IPS-20b (cell line): ENCODE measurements around the gene STK38L.

Source experiments
- H3K27ac ChIP-seq: one replicate; pipeline ENCODE4 v1.5.1; 2013; ENCODE audit warnings: low read length
- H3K27me3 ChIP-seq: 2 replicates; pipeline ENCODE4 v1.6.1; 2013; ENCODE audit warnings: mild to moderate bottlenecking, low read length, inconsistent platforms; ENCODE audit not compliant: insufficient read depth
- H3K36me3 ChIP-seq: 2 replicates; pipeline ENCODE4 v1.6.1; 2013; ENCODE audit warnings: low read depth, mild to moderate bottlenecking, inconsistent platforms, low read length, moderate library complexity; ENCODE audit not compliant: insufficient read depth
- H3K4me1 ChIP-seq: 2 replicates; pipeline ENCODE4 v1.6.1; 2013; ENCODE audit warnings: mild to moderate bottlenecking, control low read depth, inconsistent platforms, low read length, moderate library complexity; ENCODE audit not compliant: insufficient read depth
- H3K4me3 ChIP-seq: 2 replicates; pipeline ENCODE4 v1.5.1; 2013; ENCODE audit warnings: mild to moderate bottlenecking, low read length, inconsistent platforms
- H3K9ac ChIP-seq: 2 replicates; pipeline ENCODE4 v1.6.1; 2013; ENCODE audit warnings: low read depth, mild to moderate bottlenecking, inconsistent platforms, low read length, moderate library complexity
- H3K9me3 ChIP-seq: 2 replicates; pipeline ENCODE4 v1.6.1; 2013; ENCODE audit warnings: mild to moderate bottlenecking, low read depth, low read length, inconsistent platforms; ENCODE audit not compliant: insufficient read depth

STK38L gene

DNA sequence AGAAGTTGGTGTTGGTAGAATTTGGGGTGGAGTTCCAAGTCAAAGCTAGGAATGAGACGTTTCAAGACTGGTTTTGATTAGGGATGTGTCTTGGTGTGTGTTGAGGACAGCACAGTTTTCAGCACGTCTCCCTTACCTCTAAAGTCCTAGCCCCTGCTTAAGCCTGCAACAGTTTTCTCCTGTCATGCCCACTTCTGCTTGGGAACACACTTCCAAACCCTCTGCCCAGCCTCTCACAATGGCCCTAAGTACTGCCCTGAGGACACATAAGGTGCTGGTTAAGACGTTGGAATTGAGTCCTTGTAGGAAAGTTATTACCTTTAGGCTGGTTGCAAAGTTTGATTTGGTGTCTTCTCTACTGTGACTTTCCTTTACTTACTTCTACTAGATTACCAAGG, 87.8 kb downstream of the STK38L start:
- Histone ChIP-seq H3K9ac (peak overlapping the region; percentile 77; the same call in 1 of the 2 replicates), H3K27ac (no peak overlapping the region), H3K4me3 (peak overlapping the region; percentile 82), H3K27me3 (peaks cover 41% of the 10 kb centered on the region), H3K4me1 (peaks cover 11% of the 10 kb centered on the region), H3K9me3 (no peaks in the 10 kb centered on the region), H3K36me3 (0 out of 2 replicates have a peak, but pooled peaks cover 3% of the 10 kb centered on the region)

DNA sequence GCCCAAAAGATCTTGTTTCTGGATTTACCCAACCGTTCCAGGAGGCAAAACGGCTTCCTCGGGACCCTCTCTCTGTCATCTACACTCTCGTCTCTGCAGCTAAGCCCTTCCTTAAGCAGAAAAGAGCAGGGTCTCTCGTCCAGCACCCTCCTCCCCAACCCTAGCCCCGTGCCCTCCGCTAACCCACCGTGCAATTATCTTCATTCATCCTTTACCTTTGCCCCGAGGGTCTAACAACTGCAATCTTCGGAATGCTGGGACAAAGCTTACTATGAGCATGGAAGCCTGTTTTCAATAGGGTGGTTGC, 88.3 kb downstream of the STK38L start:
- H3K27ac ChIP-seq, result no peak overlapping the region
- H3K4me3 ChIP-seq, result peak overlapping the region; percentile 82
- no peaks in the 10 kb centered on the region for H3K9me3 ChIP-seq
- peaks cover 41% of the 10 kb centered on the region for H3K27me3 ChIP-seq
- H3K9ac ChIP-seq, result peak overlapping the region; percentile 77
- peaks cover 11% of the 10 kb centered on the region for H3K4me1 ChIP-seq
- H3K36me3 ChIP-seq, result 0 out of 2 replicates have a peak, but pooled peaks cover 3% of the 10 kb centered on the region

DNA sequence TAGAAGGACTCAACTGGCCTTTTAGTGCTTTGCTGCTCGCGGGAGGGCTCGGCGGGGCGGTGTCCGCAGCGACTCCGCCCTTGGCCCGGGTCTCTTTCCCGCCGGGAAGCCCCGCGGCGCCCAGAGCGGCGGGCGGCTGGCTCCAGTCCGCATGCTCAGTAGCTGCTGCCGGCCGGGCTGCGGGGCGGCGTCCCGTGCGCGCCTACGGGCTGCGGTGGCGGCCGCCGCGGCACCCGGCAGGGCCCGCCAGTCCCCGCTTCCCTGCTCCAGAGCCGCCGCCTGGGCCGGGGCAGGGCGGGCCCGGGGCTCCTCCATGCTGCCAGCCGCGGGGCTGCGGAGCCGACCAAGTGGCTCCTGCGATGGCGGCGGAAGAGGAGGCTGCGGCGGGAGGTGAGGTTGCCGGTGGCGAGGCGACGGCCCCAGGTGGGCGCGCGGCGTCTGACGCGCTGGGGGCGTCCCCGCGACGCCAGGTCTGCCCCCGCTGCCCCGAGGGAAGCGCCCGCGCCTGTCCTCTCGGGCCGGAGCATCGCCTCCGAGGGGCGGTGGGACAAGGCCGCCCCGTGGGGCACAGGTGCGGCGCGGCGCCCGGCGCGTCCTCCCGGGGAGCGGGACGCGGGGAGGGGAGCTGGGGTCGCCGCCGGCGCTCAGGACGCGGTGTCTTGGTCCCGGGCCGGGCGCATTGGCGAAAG, 88.8 kb downstream of the STK38L start, which contains the start of gene BMAL2:
TSS of gene BMAL2 (plus strand) at position 123 of the 689 bp plus-strand sequence. CDS start at position 360, 237 bp downstream.
- Histone ChIP-seq H3K36me3 (no peaks in the 10 kb centered on the region), H3K9me3 (no peaks in the 10 kb centered on the region), H3K27ac (no peak within 1 kb of the TSS), H3K9ac (peak within 1 kb of the TSS; percentile 77), H3K4me3 (peak within 1 kb of the TSS; percentile 84), H3K27me3 (peaks cover 41% of the 10 kb centered on the region), H3K4me1 (peaks cover 11% of the 10 kb centered on the region)

DNA sequence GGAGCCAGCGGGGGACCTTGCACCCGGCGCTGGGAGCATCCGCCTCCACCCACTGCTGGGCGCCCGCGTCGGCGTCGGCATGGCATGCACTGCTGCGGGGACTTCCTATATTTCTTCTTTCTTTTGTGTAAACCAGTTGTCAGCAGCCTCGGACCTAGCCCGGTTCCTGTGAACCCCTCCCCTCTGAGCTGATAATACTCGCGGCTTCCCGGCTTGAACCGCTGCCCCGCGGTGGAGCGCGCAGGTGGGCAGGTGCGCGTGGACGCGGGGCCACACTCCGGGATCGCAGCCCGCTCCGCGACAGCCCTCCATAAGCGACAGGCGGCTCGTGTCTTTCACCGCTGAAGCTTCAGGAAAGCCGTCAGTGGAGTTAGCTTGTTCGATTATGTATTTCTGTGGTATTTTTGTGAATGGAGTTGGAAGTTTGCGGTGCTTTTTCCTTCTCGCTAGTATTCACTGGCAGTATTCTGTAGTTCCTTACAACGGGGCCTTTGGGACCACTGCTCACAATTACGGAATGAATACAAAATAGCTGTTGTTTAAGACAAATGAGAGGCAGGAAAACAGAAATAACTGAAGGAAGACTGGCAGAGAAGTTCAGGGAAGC, 89.4 kb downstream of the STK38L start:
- peaks cover 41% of the 10 kb centered on the region for H3K27me3 ChIP-seq
- H3K9ac ChIP-seq, result peak overlapping the region; percentile 66; the same call in 1 of the 2 replicates
- no peaks in the 10 kb centered on the region for H3K9me3 ChIP-seq
- peaks cover 11% of the 10 kb centered on the region for H3K4me1 ChIP-seq
- no peak overlapping the region for H3K27ac ChIP-seq
- no peaks in the 10 kb centered on the region for H3K36me3 ChIP-seq
- peak overlapping the region; percentile 84 for H3K4me3 ChIP-seq

DNA sequence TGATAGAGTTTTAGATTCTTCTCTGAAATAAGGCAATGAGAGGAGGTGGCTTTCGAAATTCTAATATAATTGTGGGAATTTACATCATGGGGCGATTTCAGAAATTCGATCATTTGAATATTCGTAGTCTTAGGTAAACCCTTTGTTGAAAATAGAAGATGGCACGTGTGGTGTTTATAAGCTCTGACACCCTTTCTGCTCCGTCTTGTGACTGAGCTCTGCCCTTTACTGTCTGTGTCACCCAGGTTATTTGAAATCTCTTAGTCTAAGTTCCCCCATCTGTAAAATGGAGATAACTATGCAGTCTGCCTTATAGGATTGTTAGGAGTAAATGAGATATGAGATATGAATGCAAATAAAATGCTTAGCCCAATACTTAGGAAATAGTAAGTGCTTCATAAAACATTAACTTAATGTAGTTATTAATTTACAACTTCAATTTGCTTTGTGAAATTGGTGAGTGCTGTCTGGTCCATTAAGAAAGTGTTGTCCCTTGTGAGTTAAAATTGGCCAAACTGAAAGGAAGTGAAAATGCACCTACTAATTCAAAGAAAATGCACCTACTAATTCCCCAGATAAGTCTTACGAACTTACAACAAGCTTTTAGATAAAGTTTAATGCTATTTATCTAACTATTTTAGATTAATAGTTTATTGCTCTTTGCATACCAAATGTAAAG, 90.1 kb downstream of the STK38L start:
- no peak overlapping the region for H3K27ac ChIP-seq
- peak overlapping the region; percentile 66; the same call in 1 of the 2 replicates for H3K9ac ChIP-seq
- peaks cover 41% of the 10 kb centered on the region for H3K27me3 ChIP-seq
- H3K9me3 ChIP-seq, result no peaks in the 10 kb centered on the region
- H3K4me3 ChIP-seq, result peak overlapping the region; percentile 84
- H3K4me1 ChIP-seq, result peaks cover 11% of the 10 kb centered on the region
- H3K36me3 ChIP-seq, result no peaks in the 10 kb centered on the region

DNA sequence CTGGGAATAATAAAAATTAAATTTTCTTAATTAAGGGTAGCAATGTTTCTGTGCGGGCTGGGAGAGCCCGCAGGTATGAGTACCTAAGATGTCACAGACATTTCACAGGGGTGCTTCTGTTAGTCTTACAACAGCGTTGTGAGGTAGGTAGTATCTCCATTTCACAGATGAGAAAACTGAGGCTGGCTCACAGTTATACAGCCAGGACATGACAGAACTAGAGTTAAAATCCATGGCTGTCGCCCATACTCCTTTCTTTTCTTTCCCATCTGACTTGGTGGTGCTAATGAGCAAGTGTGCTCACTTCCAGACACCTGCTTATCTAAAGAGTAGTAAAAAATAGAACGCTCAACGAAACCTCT, 90.6 kb downstream of the STK38L start:
- H3K9ac ChIP-seq, result no peak overlapping the region
- peaks cover 41% of the 10 kb centered on the region for H3K27me3 ChIP-seq
- peaks cover 11% of the 10 kb centered on the region for H3K4me1 ChIP-seq
- H3K4me3 ChIP-seq, result no peak overlapping the region
- no peaks in the 10 kb centered on the region for H3K36me3 ChIP-seq
- H3K9me3 ChIP-seq, result no peaks in the 10 kb centered on the region
- H3K27ac ChIP-seq, result no peak overlapping the region

DNA sequence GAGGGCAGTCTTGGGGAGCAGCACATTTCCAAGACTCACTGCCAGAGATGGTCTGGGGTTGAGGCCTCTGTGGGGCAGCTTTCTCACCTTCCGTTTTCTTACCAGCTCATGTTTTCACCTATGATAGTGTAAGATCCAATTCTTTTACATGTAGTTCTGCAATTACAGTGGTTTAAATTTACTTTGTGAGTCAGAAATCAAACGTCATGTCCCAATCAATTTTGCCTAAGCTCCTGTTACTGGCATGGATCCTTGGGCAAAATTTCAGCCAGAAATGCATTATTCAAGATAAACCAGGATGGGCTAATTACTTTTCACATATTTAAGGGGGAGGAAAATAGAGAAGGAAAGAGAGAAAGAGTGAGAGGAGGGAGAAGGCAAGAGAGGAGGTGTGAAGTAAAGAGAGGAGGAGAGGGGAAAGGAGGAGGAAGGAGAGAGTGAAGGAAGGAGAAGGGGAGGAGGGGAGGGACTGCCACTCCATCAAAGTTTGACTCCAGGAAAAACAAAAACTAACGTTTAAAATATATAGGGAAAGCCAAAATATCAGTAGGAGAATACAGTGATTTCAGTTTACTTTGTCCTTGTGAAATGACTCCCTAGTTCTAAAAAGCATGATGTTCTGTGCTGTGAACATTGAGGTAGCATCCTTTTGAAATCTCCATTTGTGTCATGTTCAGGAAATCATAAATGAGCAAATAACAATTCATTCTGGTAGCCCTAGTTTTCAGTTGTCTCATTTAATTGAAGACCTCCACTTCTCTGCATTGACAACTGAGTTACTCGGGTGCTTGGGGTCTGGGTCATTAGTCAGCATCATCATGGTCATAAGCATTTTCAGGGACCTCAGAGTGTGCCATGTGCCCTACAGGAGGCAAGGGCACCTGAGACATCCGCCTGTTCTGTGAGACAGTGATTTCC, 91.5 kb downstream of the STK38L start:
- Histone ChIP-seq H3K9me3 (no peaks in the 10 kb centered on the region), H3K4me3 (no peak overlapping the region), H3K4me1 (peaks cover 13% of the 10 kb centered on the region), H3K36me3 (no peaks in the 10 kb centered on the region), H3K27ac (no peak overlapping the region), H3K9ac (no peak overlapping the region), H3K27me3 (peaks cover 39% of the 10 kb centered on the region)

DNA sequence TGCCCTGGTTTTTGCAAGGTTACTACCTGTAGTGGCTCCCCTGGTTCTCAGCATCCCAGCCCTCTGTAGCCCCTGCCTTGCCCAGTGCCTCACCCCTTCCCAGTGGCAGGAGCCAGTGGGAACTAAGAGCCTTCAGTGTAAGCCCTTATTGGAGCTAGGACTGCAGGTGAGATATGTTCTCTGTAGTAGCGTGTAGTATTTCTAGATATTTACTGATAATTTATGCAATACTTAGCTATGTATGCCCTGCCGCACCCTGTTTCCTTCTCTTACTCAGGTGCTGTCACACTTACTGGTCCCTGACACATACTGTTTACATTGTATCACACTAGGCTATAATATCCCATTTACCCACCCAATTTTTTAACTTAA, 92.2 kb downstream of the STK38L start:
- H3K27ac ChIP-seq, result no peak overlapping the region
- no peak overlapping the region for H3K9ac ChIP-seq
- no peak overlapping the region for H3K4me3 ChIP-seq
- H3K4me1 ChIP-seq, result peaks cover 12% of the 10 kb centered on the region
- no peaks in the 10 kb centered on the region for H3K9me3 ChIP-seq
- H3K27me3 ChIP-seq, result peaks cover 33% of the 10 kb centered on the region
- H3K36me3 ChIP-seq, result no peaks in the 10 kb centered on the region

DNA sequence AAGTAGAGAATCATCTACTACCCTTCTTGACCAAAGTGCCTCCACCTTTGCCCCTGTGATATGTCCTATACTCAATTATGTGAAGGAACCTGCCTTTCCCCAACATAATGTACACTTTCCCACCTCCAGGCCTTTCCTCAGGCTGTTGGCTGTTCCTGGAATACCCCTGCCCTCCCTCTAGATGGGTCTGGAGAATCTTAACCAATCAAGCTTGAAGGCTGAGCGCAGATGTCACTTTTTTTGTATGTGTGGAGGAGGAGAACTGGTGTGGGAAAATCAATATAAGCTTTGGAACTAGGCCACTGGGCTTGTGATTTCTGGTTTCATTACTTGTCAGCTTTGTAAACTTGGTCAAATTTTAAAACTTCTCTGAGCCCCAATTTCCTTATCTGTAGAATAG, 93.3 kb downstream of the STK38L start:
- H3K36me3 ChIP-seq, result no peaks in the 10 kb centered on the region
- H3K27me3 ChIP-seq, result peaks cover 22% of the 10 kb centered on the region
- no peak overlapping the region for H3K9ac ChIP-seq
- H3K27ac ChIP-seq, result no peak overlapping the region
- H3K9me3 ChIP-seq, result no peaks in the 10 kb centered on the region
- no peak overlapping the region for H3K4me3 ChIP-seq
- H3K4me1 ChIP-seq, result peaks cover 12% of the 10 kb centered on the region

DNA sequence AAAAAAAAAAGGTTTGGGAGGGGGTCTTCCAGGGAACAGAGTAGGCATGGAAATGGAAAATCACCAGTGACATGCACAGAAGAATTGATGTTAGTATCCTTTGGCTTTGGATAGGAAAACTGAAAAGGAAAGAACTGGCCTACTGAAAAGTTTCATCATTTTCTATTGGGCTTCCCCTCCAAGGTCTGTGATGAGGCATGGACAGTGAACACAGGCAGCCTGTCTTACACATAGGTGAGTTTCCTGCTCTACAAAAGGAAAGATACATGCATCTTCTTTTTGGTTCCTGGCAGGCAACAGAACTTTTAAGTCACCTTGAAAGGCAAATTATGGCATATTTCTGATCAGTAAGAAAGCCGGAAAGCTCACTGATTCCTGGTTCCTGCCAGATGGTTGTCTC, 94.4 kb downstream of the STK38L start:
- peaks cover 17% of the 10 kb centered on the region for H3K27me3 ChIP-seq

DNA sequence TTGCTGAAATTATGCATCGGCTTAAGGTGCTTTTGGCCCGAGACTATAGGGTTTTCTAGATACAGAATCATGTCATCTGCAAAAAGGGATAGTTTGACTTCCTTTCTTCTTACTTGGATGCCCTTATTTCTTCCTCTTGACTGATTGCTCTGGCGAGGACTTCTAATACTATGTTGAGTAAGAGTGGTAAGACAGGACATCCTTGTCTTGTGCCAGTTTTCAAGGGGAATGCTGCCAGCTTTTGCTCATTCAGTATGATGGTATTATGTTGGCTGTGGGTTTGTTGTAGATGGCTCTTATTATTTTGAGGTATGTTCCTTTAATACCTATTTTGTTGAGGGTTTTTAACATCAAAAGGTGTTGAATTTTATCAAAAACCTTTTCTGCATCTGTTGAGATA, 96.9 kb downstream of the STK38L start:
- H3K27me3 ChIP-seq, result no peaks in the 10 kb centered on the region
- peaks cover 31% of the 10 kb centered on the region for H3K4me1 ChIP-seq
- no peak overlapping the region for H3K9ac ChIP-seq
- H3K4me3 ChIP-seq, result no peak overlapping the region
- no peaks in the 10 kb centered on the region for H3K36me3 ChIP-seq
- H3K27ac ChIP-seq, result no peak overlapping the region
- H3K9me3 ChIP-seq, result no peaks in the 10 kb centered on the region

More for the DNA sequence above, 94.4 kb downstream of the STK38L start:
- Histone ChIP-seq H3K9me3 (no peaks in the 10 kb centered on the region), H3K9ac (no peak overlapping the region), H3K4me3 (no peak overlapping the region), H3K36me3 (no peaks in the 10 kb centered on the region), H3K4me1 (peaks cover 18% of the 10 kb centered on the region), H3K27ac (no peak overlapping the region)
